Measurements from ENCODE around the gene NELFB. TPM values are rescaled to one million over a fixed set of nuclear protein-coding genes. Genes with fewer than 3 reads are reported as not detected.

NELFB gene
- total and polyA plus RNA-seq, 9 of the 15 experiments (the other 6 are each of a cell fraction or from before 2014, with no cell fraction given) = 0.24 to 84.0 (median 29.7) TPM

GRCh38 chr9:137240318-137240840 lies 14.7 kb upstream of the NELFB start:
- ATAC-seq = peak; percentile 42
- BruUV-seq (replicated peaks) = TSS peak; percentile 70
- Histone ChIP-seq H3K9me1 (ENCODE audit: control insufficient read depth, insufficient read depth, low read length) (peaks cover 8% of the 10 kb centered on the region), H4K20me1 (replicated peaks; ENCODE audit: control insufficient read depth, insufficient read depth, low read length) (peaks cover 30% of the 10 kb centered on the region), H3K27ac (ENCODE audit: extremely low read depth, low read depth, low read length) (peak overlapping the region; percentile 98), H3K36me3 (ENCODE audit: control insufficient read depth, insufficient read depth, low read length) (peaks cover 30% of the 10 kb centered on the region), H3K9ac (ENCODE audit: insufficient read depth in 1 of 2, low read depth in 2 of 2, low read length in 2 of 2) (peak overlapping the region; percentile 88 to 92), H3K4me1 (replicated peaks in 1 of 2; ENCODE audit: control insufficient read depth in 2 of 2, insufficient read depth in 2 of 2, low read length in 2 of 2) (peaks cover 35 to 91% of the 10 kb centered on the region in 2 experiments), H3K9me3 (replicated peaks; ENCODE audit: control insufficient read depth, insufficient read depth, low read depth, low read length) (no peaks in the 10 kb centered on the region), H3K79me2 (ENCODE audit: control insufficient read depth, insufficient read depth, low read length) (peaks cover 57% of the 10 kb centered on the region), H3K27me3 (ENCODE audit: control insufficient read depth in 2 of 2, insufficient read depth in 2 of 2, low read length in 2 of 2) (no peaks in the 10 kb centered on the region), H2AFZ (ENCODE audit: low read depth, low read length) (peak overlapping the region; percentile 85), H3K4me2 (ENCODE audit: insufficient read depth, low read length) (peak overlapping the region; percentile 69), H3K4me3 (peak overlapping the region; percentile 70)
- CTCF ChIA-PET (ENCODE audit: low intra/inter-chr PET ratio) = no interaction called here
- POLR2A ChIA-PET = interaction anchor here (0.6 to 6.5 kb wide), 44 partner anchors 8 to 487 kb away, joined by 3 to 221 read pairs (median 4); partner anchors contain the start of genes ANAPC2, DPP7, MAN1B1 and NELFB
- peak; percentile 71 to 87 (median 72) for DNase-seq (ENCODE audit: extremely low read depth in 1 of 4, low spot score in 3 of 4)
- intact Hi-C loops (cut with micrococcal nuclease) = loop anchor here (2.0 to 10.0 kb wide), 3 partner anchors 14 to 456 kb away; partner anchors contain the start of genes NELFB and NRARP
- FAIRE-seq = no peak
- WGBS (ENCODE audit: insufficient coverage, low coverage, missing lambda C conversion rate) = under 1% methylated on average over 41 of the region's 58 CpGs
- in situ Hi-C loops (cut with MboI) = loop anchor here (25.0 kb wide), 1 partner anchor 453 kb away; the partner anchor contains the start of genes CCDC183 and TMEM141
- TF ChIP-seq KAT8 (IDR thresholded peaks at IDR 0.05; ENCODE audit: low read depth) (no peak), NR4A1 (CRISPR knock-in tag; IDR thresholded peaks at IDR 0.05) (peak; percentile 83; the same call in 1 of the 2 replicates), NR4A1 (tag; IDR thresholded peaks at IDR 0.05) (peak; percentile 74; the same call in 1 of the 2 replicates), FOXP4 (CRISPR knock-in tag; IDR thresholded peaks at IDR 0.05; ENCODE audit: borderline replicate concordance) (peak; percentile 91; the same call in 1 of the 2 replicates), ZBTB1 (CRISPR knock-in tag; IDR thresholded peaks at IDR 0.05; ENCODE audit: borderline replicate concordance, low read depth) (peak; percentile 86), CXXC5 (CRISPR knock-in tag; IDR thresholded peaks at IDR 0.05) (peak; percentile 92), ZEB2 (IDR thresholded peaks at IDR 0.05) (no peak)
- TF ChIP-seq, protein P1, sequence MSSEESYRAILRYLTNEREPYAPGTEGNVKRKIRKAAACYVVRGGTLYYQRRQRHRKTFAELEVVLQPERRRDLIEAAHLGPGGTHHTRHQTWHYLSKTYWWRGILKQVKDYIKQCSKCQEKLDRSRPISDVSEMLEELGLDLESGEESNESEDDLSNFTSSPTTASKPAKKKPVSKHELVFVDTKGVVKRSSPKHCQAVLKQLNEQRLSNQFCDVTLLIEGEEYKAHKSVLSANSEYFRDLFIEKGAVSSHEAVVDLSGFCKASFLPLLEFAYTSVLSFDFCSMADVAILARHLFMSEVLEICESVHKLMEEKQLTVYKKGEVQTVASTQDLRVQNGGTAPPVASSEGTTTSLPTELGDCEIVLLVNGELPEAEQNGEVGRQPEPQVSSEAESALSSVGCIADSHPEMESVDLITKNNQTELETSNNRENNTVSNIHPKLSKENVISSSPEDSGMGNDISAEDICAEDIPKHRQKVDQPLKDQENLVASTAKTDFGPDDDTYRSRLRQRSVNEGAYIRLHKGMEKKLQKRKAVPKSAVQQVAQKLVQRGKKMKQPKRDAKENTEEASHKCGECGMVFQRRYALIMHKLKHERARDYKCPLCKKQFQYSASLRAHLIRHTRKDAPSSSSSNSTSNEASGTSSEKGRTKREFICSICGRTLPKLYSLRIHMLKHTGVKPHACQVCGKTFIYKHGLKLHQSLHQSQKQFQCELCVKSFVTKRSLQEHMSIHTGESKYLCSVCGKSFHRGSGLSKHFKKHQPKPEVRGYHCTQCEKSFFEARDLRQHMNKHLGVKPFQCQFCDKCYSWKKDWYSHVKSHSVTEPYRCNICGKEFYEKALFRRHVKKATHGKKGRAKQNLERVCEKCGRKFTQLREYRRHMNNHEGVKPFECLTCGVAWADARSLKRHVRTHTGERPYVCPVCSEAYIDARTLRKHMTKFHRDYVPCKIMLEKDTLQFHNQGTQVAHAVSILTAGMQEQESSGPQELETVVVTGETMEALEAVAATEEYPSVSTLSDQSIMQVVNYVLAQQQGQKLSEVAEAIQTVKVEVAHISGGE (CRISPR knock-in tag; IDR thresholded peaks at IDR 0.05) = peak in 1 of 3 experiments; percentile 23; a peak in 1 of 6 replicates
- TF ChIP-seq, protein P2, sequence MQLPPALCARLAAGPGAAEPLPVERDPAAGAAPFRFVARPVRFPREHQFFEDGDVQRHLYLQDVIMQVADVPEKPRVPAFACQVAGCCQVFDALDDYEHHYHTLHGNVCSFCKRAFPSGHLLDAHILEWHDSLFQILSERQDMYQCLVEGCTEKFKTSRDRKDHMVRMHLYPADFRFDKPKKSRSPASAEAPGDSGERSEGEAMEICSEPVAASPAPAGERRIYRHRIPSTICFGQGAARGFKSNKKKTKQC (CRISPR knock-in tag; IDR thresholded peaks at IDR 0.05) = peak; percentile 75
- TF ChIP-seq, protein P3, sequence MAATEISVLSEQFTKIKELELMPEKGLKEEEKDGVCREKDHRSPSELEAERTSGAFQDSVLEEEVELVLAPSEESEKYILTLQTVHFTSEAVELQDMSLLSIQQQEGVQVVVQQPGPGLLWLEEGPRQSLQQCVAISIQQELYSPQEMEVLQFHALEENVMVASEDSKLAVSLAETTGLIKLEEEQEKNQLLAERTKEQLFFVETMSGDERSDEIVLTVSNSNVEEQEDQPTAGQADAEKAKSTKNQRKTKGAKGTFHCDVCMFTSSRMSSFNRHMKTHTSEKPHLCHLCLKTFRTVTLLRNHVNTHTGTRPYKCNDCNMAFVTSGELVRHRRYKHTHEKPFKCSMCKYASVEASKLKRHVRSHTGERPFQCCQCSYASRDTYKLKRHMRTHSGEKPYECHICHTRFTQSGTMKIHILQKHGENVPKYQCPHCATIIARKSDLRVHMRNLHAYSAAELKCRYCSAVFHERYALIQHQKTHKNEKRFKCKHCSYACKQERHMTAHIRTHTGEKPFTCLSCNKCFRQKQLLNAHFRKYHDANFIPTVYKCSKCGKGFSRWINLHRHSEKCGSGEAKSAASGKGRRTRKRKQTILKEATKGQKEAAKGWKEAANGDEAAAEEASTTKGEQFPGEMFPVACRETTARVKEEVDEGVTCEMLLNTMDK (IDR thresholded peaks at IDR 0.05; ENCODE audit: borderline replicate concordance, insufficient read depth, low read depth, low read length, poor library complexity, severe bottlenecking) = peak; percentile 53
